ENCODE results near the gene DEGS1. TPM values are rescaled to one million over a fixed set of nuclear protein-coding genes. Genes with fewer than 3 reads are reported as not detected.

The DEGS1 gene
- polyA plus RNA-seq, 5 donors = 57.4 to 70.2 (median 59.2) TPM

GRCh38 chr1:224211206-224211962 is 28.3 kb downstream of the DEGS1 start:
- DNase-seq = peak in 1 of 2 donors; percentile 20

- DNase-seq = no peak
Observed at GRCh38 chr1:224212618-224213061, 29.6 kb downstream of the DEGS1 start.

GRCh38 chr1:224213438-224214119 is 30.5 kb downstream of the DEGS1 start:
- DNase-seq = no peak

GRCh38 chr1:224216382-224216781 is 33.3 kb downstream of the DEGS1 start:
- DNase-seq = no peak

- DNase-seq = no peak
Observed at GRCh38 chr1:224217655-224218623, 34.9 kb downstream of the DEGS1 start.

GRCh38 chr1:224219011-224219611 is 36.1 kb downstream of the DEGS1 start:
- DNase-seq = no peak

- DNase-seq = no peak
Observed at GRCh38 chr1:224219612-224220059, 36.6 kb downstream of the DEGS1 start.

- peak in 1 of 2 donors; percentile 18 for DNase-seq
Observed at GRCh38 chr1:224223819-224224714, 41.0 kb downstream of the DEGS1 start.

GRCh38 chr1:224226849-224227502 is 43.9 kb downstream of the DEGS1 start:
- DNase-seq = no peak

- no peak for DNase-seq
Observed at GRCh38 chr1:224234017-224234416, 51.0 kb downstream of the DEGS1 start.

GRCh38 chr1:224235813-224236493 is 52.9 kb downstream of the DEGS1 start:
- DNase-seq = no peak

- DNase-seq = no peak
Observed at GRCh38 chr1:224237119-224237881, 54.3 kb downstream of the DEGS1 start.

GRCh38 chr1:224238212-224238611 is 55.2 kb downstream of the DEGS1 start:
- no peak for DNase-seq

GRCh38 chr1:224238756-224239155 is 55.7 kb downstream of the DEGS1 start:
- DNase-seq = no peak
